ENCODE results near the gene SLC17A8.

The SLC17A8 gene

DNA sequence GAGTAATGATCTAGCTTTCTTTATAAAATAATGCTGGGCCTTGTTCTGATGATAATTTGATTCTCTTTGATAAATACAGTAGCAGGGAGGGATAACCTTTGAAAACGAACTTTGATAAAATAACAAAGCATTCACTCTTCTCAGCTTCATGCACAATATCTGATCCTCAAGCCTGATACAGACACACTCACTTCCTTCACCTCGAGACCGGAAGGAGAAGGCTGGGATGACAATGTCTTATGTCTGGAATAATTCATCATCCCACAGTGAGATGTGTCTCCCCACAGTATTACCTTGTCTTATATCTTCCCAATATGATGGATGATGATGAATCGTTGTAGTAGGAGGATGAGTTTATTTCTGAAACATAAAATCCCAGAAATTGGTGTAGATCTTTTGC is 101.3 kb downstream of the SLC17A8 start:
- Histone ChIP-seq H4K8ac (ENCODE audit: low read length) (no peak overlapping the region), H3K27me3 (ENCODE audit: control insufficient read depth in 1 of 2, insufficient read depth in 1 of 2, low read length in 2 of 2) (peaks cover 0 to 4% of the 10 kb centered on the region in 2 experiments), H4K91ac (ENCODE audit: low read length) (no peak overlapping the region), H2BK15ac (ENCODE audit: low read depth, poor library complexity, severe bottlenecking) (no peak overlapping the region), H3K79me1 (replicated peaks; ENCODE audit: low read length, poor library complexity, severe bottlenecking) (no peaks in the 10 kb centered on the region), H3K9me3 (ENCODE audit: control insufficient read depth, low read length) (no peaks in the 10 kb centered on the region), H2BK12ac (ENCODE audit: low read length in 2 of 2) (no peak overlapping the region), H3K4me2 (ENCODE audit: low read length, poor library complexity, severe bottlenecking) (no peak overlapping the region), H2BK120ac (ENCODE audit: low read depth, low read length) (no peak overlapping the region), H3K14ac (ENCODE audit: low read length in 2 of 2) (no peak overlapping the region), H2AFZ (ENCODE audit: low read depth, low read length) (no peak overlapping the region), H3K4me1 (ENCODE audit: control insufficient read depth, insufficient read depth, low read depth, low read length) (no peaks in the 10 kb centered on the region), H3K23ac (ENCODE audit: low read length in 2 of 2) (no peak overlapping the region), H3K9ac (ENCODE audit: low read length) (no peak overlapping the region), H3K4me3 (ENCODE audit: insufficient read depth in 1 of 2, low read depth in 1 of 2, low read length in 2 of 2) (no peak overlapping the region), H2AK5ac (ENCODE audit: low read length, severe bottlenecking) (no peak overlapping the region), H2BK5ac (ENCODE audit: low read depth, low read length, poor library complexity, severe bottlenecking) (no peak overlapping the region), H3K4ac (ENCODE audit: low read depth in 1 of 2, low read length in 2 of 2) (no peak overlapping the region), H3K27ac (ENCODE audit: low read length, poor library complexity, severe bottlenecking) (no peak overlapping the region), H3K36me3 (ENCODE audit: control insufficient read depth in 1 of 2, insufficient read depth in 2 of 2, low read depth in 1 of 2, low read length in 2 of 2) (no peaks in the 10 kb centered on the region), H3K18ac (ENCODE audit: low read depth in 1 of 2, low read length in 2 of 2) (no peak overlapping the region)
- WGBS = 59% methylated on average over 1 of the region's 4 CpGs
- DNase-seq = no peak

- no peak for DNase-seq
- no peak overlapping the region for H3K4me2 ChIP-seq (ENCODE audit: low read length, poor library complexity, severe bottlenecking)
- no peak overlapping the region for H4K8ac ChIP-seq (ENCODE audit: low read length)
- no peak overlapping the region for H2BK15ac ChIP-seq (ENCODE audit: low read depth, poor library complexity, severe bottlenecking)
- no peak overlapping the region for H2BK120ac ChIP-seq (ENCODE audit: low read depth, low read length)
- no peak overlapping the region for H3K4ac ChIP-seq (ENCODE audit: low read depth in 1 of 2, low read length in 2 of 2)
- H2BK5ac ChIP-seq (ENCODE audit: low read depth, low read length, poor library complexity, severe bottlenecking) = no peak overlapping the region
- H2BK12ac ChIP-seq (ENCODE audit: low read length in 2 of 2) = no peak overlapping the region
- no peak overlapping the region for H4K91ac ChIP-seq (ENCODE audit: low read length)
- no peak overlapping the region for H3K27ac ChIP-seq (ENCODE audit: low read length, poor library complexity, severe bottlenecking)
- WGBS = 87% methylated on average over 2 of the region's 3 CpGs
- H3K4me3 ChIP-seq (ENCODE audit: insufficient read depth in 1 of 2, low read depth in 1 of 2, low read length in 2 of 2) = no peak overlapping the region
- H3K4me1 ChIP-seq (ENCODE audit: control insufficient read depth, insufficient read depth, low read depth, low read length) = no peaks in the 10 kb centered on the region
- H2AFZ ChIP-seq (ENCODE audit: low read depth, low read length) = no peak overlapping the region
- no peak overlapping the region for H3K9ac ChIP-seq (ENCODE audit: low read length)
- H3K79me1 ChIP-seq (replicated peaks; ENCODE audit: low read length, poor library complexity, severe bottlenecking) = no peaks in the 10 kb centered on the region
- no peak overlapping the region for H3K18ac ChIP-seq (ENCODE audit: low read depth in 1 of 2, low read length in 2 of 2)
- H2AK5ac ChIP-seq (ENCODE audit: low read length, severe bottlenecking) = no peak overlapping the region
- peaks cover 0 to 4% of the 10 kb centered on the region in 2 experiments for H3K27me3 ChIP-seq (ENCODE audit: control insufficient read depth in 1 of 2, insufficient read depth in 1 of 2, low read length in 2 of 2)
- H3K14ac ChIP-seq (ENCODE audit: low read length in 2 of 2) = no peak overlapping the region
- no peaks in the 10 kb centered on the region for H3K9me3 ChIP-seq (ENCODE audit: control insufficient read depth, low read length)
- no peaks in the 10 kb centered on the region for H3K36me3 ChIP-seq (ENCODE audit: control insufficient read depth in 1 of 2, insufficient read depth in 2 of 2, low read depth in 1 of 2, low read length in 2 of 2)
- H3K23ac ChIP-seq (ENCODE audit: low read length in 2 of 2) = no peak overlapping the region
Observed at GRCh38 chr12:100460702-100461101, 103.8 kb downstream of the SLC17A8 start.

GRCh38 chr12:100461330-100461973 is 104.6 kb downstream of the SLC17A8 start:
- peaks cover 0 to 4% of the 10 kb centered on the region in 2 experiments for H3K27me3 ChIP-seq (ENCODE audit: control insufficient read depth in 1 of 2, insufficient read depth in 1 of 2, low read length in 2 of 2)
- no peaks in the 10 kb centered on the region for H3K9me3 ChIP-seq (ENCODE audit: control insufficient read depth, low read length)
- H3K27ac ChIP-seq (ENCODE audit: low read length, poor library complexity, severe bottlenecking) = no peak overlapping the region
- H3K36me3 ChIP-seq (ENCODE audit: control insufficient read depth in 1 of 2, insufficient read depth in 2 of 2, low read depth in 1 of 2, low read length in 2 of 2) = no peaks in the 10 kb centered on the region
- no peak overlapping the region for H4K8ac ChIP-seq (ENCODE audit: low read length)
- H2BK5ac ChIP-seq (ENCODE audit: low read depth, low read length, poor library complexity, severe bottlenecking) = no peak overlapping the region
- no peak overlapping the region for H4K91ac ChIP-seq (ENCODE audit: low read length)
- no peak overlapping the region for H3K9ac ChIP-seq (ENCODE audit: low read length)
- no peak overlapping the region for H3K4ac ChIP-seq (ENCODE audit: low read depth in 1 of 2, low read length in 2 of 2)
- DNase-seq = no peak
- no peak overlapping the region for H2BK12ac ChIP-seq (ENCODE audit: low read length in 2 of 2)
- no peak overlapping the region for H3K4me3 ChIP-seq (ENCODE audit: insufficient read depth in 1 of 2, low read depth in 1 of 2, low read length in 2 of 2)
- H3K23ac ChIP-seq (ENCODE audit: low read length in 2 of 2) = no peak overlapping the region
- no peak overlapping the region for H3K4me2 ChIP-seq (ENCODE audit: low read length, poor library complexity, severe bottlenecking)
- H2BK15ac ChIP-seq (ENCODE audit: low read depth, poor library complexity, severe bottlenecking) = no peak overlapping the region
- WGBS = no CpG with 5 or more reads among the region's 1 CpG
- no peak overlapping the region for H2BK120ac ChIP-seq (ENCODE audit: low read depth, low read length)
- H2AFZ ChIP-seq (ENCODE audit: low read depth, low read length) = no peak overlapping the region
- H3K4me1 ChIP-seq (ENCODE audit: control insufficient read depth, insufficient read depth, low read depth, low read length) = no peaks in the 10 kb centered on the region
- H3K18ac ChIP-seq (ENCODE audit: low read depth in 1 of 2, low read length in 2 of 2) = no peak overlapping the region
- no peak overlapping the region for H2AK5ac ChIP-seq (ENCODE audit: low read length, severe bottlenecking)
- no peak overlapping the region for H3K14ac ChIP-seq (ENCODE audit: low read length in 2 of 2)
- H3K79me1 ChIP-seq (replicated peaks; ENCODE audit: low read length, poor library complexity, severe bottlenecking) = no peaks in the 10 kb centered on the region

DNA sequence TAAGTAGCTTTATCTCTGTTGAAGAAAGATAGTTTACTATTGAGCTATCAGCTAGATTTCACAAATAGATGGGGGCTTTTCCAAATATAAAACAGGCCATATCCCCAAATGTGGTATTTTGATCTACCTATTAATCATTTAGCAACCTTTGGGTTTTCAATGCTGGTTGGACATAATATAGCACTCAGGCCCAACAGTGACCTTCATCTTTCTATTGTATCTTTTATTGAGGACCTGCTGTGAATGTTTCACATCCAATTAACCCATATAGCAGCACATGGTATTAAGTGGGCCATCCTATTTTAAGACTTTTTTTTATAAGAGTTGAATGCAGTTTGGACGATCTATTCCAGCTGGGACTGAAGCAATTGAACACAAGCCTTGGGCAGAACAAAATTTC is 106.8 kb downstream of the SLC17A8 start:
- WGBS = 75% methylated on average over 1 of the region's 1 CpG
- Histone ChIP-seq H2AK5ac (ENCODE audit: low read length, severe bottlenecking) (no peak overlapping the region), H2BK120ac (ENCODE audit: low read depth, low read length) (no peak overlapping the region), H2BK15ac (ENCODE audit: low read depth, poor library complexity, severe bottlenecking) (no peak overlapping the region), H3K36me3 (ENCODE audit: control insufficient read depth in 1 of 2, insufficient read depth in 2 of 2, low read depth in 1 of 2, low read length in 2 of 2) (no peaks in the 10 kb centered on the region), H3K9me3 (ENCODE audit: control insufficient read depth, low read length) (no peaks in the 10 kb centered on the region), H2BK12ac (ENCODE audit: low read length in 2 of 2) (no peak overlapping the region), H3K79me1 (replicated peaks; ENCODE audit: low read length, poor library complexity, severe bottlenecking) (no peaks in the 10 kb centered on the region), H3K23ac (ENCODE audit: low read length in 2 of 2) (no peak overlapping the region), H3K18ac (ENCODE audit: low read depth in 1 of 2, low read length in 2 of 2) (no peak overlapping the region), H3K14ac (ENCODE audit: low read length in 2 of 2) (no peak overlapping the region), H3K27ac (ENCODE audit: low read length, poor library complexity, severe bottlenecking) (no peak overlapping the region), H2AFZ (ENCODE audit: low read depth, low read length) (no peak overlapping the region), H3K4ac (ENCODE audit: low read depth in 1 of 2, low read length in 2 of 2) (no peak overlapping the region), H2BK5ac (ENCODE audit: low read depth, low read length, poor library complexity, severe bottlenecking) (no peak overlapping the region), H4K91ac (ENCODE audit: low read length) (no peak overlapping the region), H3K9ac (ENCODE audit: low read length) (no peak overlapping the region), H3K4me3 (ENCODE audit: insufficient read depth in 1 of 2, low read depth in 1 of 2, low read length in 2 of 2) (no peak overlapping the region), H3K27me3 (ENCODE audit: control insufficient read depth in 1 of 2, insufficient read depth in 1 of 2, low read length in 2 of 2) (peaks cover 0 to 3% of the 10 kb centered on the region in 2 experiments), H3K4me1 (ENCODE audit: control insufficient read depth, insufficient read depth, low read depth, low read length) (no peaks in the 10 kb centered on the region), H3K4me2 (ENCODE audit: low read length, poor library complexity, severe bottlenecking) (no peak overlapping the region), H4K8ac (ENCODE audit: low read length) (no peak overlapping the region)
- no peak for DNase-seq

Data from mesenchymal stem cell (in vitro differentiated cells and primary cell).